GM13976 (cell line): ENCODE data around the gene TBC1D1.

Source experiments
- DNase-seq: peaks from one replicate; pipeline ENCODE4 v3.0.0; 2012; ENCODE audit warnings: low spot score
- CTCF ChIP-seq: IDR thresholded peaks from 2 replicates; pipeline ENCODE4 v1.5.1; 2012; ENCODE audit warnings: borderline replicate concordance, mild to moderate bottlenecking; ENCODE audit not compliant: insufficient read depth; ENCODE audit errors: extremely low read depth, missing control alignments, control extremely low read depth
- in situ Hi-C: fragments of 300-500 bp; cut with MboI; formaldehyde crosslinking; loops from one replicate; pipeline ENCODE4 v1.12.0; 2022; ENCODE audit warnings: low sequenced_read_pairs, mixed read lengths, inconsistent platforms; ENCODE audit not compliant: unreplicated experiment

The TBC1D1 gene

GRCh38 chr4:37978248-37978924 lies 87.5 kb downstream of the TBC1D1 start:
- in situ Hi-C loops: no loop called here
- no peak for DNase-seq
- TF ChIP-seq CTCF: no peak

DNA sequence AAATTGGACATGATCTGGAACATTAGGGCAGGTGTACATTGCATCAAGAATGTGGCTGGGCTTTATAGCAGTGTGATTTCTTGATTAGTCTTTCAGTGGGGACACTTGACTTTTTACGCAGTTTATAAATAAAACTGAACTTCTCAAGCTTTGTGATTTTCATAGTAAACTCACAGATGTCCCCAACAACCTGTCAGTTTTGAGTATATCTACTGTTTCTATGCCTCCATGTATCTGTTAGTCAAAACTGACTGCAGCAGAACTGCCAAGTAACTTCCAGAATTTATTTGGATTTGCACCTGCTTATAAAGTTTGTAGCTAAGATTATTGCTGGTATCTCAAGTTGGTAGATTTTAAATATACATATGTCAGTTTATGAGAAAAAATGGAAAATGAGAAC lies 89.4 kb downstream of the TBC1D1 start:
- in situ Hi-C loops: no loop called here

DNA sequence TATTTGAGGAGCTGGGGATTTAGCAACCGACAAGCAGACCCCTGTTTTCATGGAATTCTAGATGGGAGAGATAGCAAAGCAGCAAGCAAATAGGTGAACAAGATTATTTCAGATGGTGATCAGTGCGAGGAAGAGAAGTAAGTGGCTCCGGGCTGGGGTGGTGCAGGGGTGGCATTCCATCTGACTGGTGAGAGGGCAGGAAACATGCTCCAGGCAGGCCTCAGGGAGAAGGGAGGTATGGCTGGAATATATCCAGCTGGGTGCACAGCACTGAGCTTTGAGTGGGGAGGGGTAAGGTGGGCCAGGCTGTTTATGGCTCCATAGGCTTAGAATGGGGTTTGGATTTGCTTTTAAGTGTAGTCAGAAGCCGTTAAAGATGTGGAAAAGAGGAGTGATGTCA lies 90.5 kb downstream of the TBC1D1 start:
- no peak for TF ChIP-seq CTCF
- DNase-seq: no peak
- in situ Hi-C loops: no loop called here

More for the DNA sequence above, 89.4 kb downstream of the TBC1D1 start:
- TF ChIP-seq CTCF: no peak
- DNase-seq: no peak

DNA sequence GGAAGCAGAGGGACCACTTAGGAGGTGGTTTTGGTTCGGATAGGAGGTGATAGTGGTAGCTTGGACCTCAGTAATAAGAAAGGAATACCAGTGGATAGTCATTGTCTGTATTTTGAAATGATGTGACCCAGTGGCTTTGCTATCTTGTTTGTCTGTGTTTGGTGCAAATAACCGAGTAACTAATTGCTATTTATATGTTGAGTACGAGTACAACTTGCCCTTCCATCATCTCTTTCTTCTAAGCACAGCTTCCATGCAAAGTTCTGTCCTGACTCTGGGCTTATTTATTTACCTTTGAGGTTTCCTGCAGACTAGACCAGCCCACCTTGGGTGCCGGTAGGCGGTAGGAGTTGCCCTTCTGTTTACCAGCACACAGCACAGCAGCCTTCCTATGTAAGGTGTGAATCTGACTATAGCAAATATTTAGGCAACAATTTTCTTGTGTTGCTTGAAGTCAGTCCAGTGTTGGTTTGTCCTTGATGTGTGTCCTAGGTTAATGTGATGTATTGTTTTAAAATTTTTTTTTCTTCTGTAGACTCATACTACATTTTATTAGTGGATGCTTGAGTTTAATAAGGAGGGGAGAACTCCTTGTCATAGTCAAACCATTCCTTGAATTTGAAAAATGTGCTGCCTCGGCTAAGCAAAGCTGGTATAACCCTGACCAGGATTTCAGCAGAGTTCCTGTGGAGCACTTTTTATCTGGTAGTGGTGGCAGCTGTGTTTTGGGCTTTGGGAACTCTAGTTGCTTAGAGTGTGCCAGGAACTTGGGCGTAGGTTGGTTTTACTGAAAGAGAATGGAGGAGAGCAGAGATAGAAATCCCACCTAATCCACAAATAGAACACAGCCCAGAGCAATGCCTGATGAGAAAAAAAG lies 91.2 kb downstream of the TBC1D1 start:
- no peak for DNase-seq
- in situ Hi-C loops: no loop called here
- TF ChIP-seq CTCF: no peak

DNA sequence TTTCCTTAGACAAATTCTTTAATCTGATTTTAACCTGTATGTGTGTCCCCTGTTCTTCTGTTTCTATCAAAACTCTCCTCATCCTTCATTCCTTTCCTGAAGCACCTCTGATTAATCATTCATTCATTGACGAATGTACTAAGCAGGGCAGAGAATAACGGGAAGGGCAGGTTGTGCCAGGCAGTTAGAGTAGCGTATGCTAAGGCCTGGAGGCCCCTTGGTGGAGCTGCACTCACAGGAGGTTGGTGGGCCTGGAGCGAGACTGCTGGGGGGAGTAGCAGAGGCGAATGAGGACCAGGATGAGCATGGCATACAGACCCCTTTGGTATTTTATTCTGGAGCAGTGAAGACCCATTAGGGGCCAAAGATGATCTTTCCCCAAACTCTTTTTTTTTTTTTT lies 91.9 kb downstream of the TBC1D1 start:
- in situ Hi-C loops: no loop called here
- no peak for DNase-seq

DNA sequence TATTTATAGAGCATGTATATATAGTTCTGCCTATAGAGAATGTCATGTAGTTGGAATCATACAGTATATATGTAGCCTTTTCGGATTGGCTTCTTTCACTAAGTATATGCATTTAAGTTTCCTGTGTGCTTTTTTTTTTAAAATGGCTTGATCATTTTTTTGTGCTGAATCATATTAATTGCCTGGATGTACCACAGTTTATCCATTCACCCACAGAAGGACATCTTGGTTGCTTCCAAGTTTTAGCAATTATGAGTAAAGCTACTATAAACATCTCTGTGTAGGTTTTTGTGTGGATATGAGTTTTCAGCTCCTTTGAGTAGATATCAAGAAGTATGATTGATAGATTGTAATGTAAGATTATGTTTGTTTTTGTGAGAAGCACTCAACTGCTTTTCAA lies 93.1 kb downstream of the TBC1D1 start:
- no peak for TF ChIP-seq CTCF
- in situ Hi-C loops: no loop called here
- no peak for DNase-seq

More for the DNA sequence above, 91.9 kb downstream of the TBC1D1 start:
- no peak for TF ChIP-seq CTCF
